Inferior parietal cortex (tissue), 1 donor: ENCODE measurements around the gene PROK1.

Experiments used
- DNase-seq: peaks from one replicate; pipeline ENCODE4 v3.0.0-alpha.2; 2016; ENCODE audit errors: extremely low spot score

The PROK1 gene

GRCh38 chr1:110465038-110465813 is 14.3 kb downstream of the PROK1 start:
- no peak for DNase-seq

GRCh38 chr1:110465814-110466380 is 14.9 kb downstream of the PROK1 start:
- DNase-seq, result no peak

DNA sequence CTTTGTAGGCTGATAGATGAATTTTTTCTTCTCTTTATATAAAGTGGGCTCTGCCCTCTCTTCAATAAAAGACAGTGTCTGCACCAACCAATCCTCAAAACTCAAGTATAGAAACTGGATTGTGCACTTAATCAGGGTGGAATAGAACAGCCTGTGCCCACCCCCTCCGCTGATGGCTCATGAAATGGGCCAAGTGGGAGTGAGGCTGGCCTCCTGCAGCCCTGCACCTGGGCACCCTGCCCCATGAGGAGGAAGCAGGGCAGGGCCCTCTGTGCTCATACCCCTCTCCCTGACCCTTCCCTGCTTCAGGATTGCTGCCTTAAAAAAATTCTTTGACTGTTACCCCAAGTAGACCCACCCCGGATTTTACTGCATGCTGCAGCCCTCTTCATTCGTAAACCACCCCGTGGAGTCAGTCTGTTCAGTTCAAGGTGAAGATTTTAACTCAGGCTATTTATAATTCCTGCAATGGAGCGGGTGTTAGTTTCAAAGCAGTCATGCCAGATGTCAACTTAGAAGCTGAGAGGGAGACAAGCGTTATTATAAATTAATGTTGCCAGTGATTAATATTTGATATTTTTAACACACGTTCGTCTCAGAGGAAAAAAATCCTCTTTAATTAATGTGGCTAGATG is 15.8 kb downstream of the PROK1 start:
- no peak for DNase-seq

- DNase-seq, result no peak
Observed at GRCh38 chr1:110471131-110471530, 20.2 kb downstream of the PROK1 start.

DNA sequence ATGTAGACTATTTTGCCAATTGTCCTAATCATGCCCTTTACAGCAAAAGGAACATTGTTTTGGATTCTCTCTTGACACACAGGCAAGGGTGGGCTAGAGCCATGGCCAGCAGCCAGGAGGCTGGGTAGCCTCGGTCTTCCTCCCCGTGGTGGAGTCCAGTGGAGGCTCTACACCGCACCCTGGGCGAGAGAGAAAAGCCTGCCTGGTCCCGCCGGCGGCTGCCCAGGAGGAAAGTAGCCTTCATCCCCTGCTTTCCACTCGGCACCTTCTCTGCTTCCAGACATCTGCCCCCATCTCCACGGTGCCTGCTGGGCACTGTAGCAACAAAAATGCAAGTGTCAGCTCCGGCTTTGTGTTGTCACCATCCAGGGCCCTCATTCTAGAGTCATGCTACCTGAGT is 21.6 kb downstream of the PROK1 start:
- DNase-seq, result no peak

GRCh38 chr1:110474444-110474843 is 23.5 kb downstream of the PROK1 start:
- DNase-seq, result no peak

GRCh38 chr1:110475362-110476027 is 24.5 kb downstream of the PROK1 start:
- DNase-seq, result no peak

DNA sequence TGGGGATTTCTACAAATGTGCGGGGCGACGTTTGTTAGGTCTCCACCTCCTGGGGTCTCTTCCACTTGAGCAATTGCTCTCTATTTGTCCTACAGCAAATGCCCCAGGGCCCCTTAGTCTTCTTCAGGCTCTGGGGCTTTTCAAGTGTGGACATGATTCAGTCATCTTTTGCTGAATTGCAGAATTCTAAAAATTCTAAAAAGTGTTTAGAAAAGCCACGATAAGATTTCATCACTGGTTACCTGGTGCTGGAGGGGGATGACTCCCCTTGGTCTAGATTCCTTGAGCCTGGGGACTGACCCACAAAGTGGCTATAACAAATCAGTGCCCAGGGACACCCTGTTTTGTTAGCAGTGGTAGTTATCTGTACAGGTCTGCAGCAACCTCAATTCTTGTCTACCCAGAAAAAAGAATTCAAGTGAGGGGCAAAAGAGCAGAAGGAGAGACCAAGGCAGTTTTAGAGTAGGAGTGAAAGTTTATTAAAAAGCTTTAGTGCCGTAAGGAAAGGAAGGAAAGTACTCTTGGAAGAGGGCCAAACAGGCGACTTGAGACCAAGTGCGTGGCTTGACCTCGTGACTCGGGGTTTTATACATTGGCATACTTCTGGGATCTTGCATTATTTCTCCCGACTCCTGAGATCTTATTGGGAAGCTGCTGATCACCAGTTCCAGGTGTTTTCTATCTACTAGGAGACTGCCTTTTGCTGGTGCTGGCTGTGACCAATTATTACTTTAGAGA is 25.2 kb downstream of the PROK1 start:
- DNase-seq, result no peak

DNA sequence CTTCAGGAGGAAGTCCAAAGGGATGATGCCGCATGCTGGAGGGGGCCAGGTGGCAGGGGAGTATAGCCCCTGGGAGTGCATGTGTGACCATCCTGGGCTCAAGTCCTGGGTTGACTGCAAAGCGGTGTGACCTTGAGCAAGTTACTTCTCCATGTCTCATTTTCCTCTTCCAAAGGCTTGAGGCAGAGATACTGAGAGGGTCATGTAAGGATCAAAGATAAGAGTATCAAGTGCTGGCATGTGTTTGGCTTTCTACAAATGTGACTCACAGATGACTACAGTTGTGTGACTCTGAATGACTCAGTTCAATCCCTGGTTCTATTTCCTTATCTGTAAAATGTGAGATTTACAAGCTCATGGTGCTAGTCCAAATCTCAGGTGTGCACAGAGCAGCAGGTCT is 26.1 kb downstream of the PROK1 start:
- no peak for DNase-seq

DNA sequence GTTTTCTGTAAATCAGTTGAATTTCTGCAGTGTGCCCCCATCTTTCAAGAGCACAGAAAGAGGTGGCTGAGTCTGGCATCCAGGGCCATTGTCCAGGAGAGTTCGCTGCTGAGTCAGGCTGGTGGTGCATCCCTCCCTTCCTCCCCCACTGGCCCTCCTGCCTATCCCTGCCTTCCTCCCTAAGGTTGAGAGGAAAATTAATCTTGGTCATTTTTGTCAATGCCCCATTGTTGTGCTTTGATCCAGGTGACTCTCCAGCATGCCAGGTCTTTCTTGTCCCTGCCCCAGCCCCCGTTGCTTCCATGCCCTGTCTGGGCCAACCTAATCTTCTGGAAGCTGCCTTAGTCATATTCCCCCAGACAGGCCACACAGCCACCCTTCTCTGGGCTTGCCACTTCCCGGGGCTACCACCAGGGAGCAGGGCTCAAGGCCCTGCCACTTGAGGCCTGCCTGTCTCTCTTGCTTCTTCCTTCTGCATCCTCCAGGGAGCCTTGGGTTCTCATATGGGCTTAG is 26.6 kb downstream of the PROK1 start:
- no peak for DNase-seq

DNA sequence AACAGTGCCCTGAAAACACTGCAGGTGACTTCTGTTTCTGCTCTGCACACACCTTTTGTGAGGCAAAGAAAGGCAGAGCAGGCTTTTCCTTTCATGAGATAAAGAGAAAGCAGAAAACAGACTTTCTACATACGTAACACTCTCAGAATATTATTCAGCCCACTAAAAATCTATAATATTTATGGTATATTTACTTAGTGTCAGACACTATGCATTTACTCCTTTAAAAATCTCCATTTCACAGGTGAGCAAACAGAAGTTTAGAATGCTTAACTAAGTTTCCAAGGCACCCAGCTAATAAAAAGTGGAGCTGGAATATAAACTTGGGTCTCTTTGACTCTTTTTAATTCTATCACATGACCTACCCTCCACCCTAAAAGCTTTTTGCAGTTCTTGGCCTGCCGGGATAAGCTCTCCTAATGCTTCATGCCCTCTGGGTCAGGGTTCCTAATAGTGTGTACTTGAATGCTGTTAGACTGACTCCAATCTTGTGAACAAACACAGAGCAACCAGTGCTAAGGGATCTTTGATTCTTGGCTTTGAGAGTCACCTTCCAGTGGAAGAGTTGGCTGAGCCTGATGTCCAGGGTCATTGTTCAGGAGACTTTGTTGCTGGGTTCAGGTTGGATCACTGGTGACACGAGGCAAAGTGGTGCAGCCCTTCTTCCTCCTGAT is 27.2 kb downstream of the PROK1 start:
- no peak for DNase-seq

DNA sequence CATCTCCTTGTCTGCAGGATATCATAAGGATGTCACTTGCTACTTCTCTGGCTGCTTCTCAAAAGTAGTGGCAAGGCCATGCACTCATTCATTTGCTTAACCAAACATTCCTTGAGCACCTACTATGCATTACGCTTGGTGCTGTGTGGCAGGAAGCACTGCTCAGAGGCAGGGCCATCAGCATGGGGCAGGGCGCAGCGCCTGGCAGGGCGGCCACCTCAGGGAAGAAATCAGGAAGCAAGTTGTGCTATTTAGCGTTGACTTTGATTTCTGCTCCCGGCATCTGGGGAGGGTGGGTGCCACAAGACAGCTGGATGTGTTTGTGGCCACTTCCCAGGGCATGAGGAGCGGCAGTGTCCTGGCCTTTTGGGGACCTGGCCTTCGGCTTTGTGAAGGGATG is 27.9 kb downstream of the PROK1 start:
- no peak for DNase-seq

- DNase-seq, result no peak
Observed at GRCh38 chr1:110480356-110481096, 29.6 kb downstream of the PROK1 start.

GRCh38 chr1:110481968-110482623 is 31.1 kb downstream of the PROK1 start:
- no peak for DNase-seq

DNA sequence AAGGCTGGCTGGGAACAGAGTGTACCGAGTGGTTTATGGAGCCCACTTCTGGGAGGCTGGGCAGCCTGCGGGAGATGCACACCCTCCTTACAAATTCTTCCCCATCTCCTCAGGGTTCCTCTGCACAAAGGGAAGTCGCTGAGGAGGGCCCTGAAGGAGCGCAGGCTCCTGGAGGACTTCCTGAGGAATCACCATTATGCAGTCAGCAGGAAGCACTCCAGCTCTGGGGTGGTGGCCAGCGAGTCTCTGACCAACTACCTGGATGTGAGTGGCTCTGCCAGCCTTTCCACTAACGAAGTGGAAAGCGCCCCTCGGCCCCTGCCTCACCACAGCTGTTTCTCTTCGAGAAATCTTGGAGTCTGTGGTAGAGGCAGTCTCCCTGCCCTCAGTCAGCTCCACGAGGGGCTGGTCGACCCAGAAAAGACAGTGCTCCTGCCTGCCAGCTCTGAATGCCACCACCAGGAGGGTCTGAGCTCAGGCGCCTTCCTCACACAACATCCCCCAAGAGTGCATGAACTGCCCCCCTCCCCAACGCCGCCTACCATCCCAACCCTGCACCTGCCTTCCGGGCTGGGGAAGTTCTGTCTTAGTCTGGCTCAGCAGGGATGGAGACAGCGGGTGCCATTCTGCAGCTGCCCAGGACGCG is 31.8 kb downstream of the PROK1 start:
- no peak for DNase-seq

DNA sequence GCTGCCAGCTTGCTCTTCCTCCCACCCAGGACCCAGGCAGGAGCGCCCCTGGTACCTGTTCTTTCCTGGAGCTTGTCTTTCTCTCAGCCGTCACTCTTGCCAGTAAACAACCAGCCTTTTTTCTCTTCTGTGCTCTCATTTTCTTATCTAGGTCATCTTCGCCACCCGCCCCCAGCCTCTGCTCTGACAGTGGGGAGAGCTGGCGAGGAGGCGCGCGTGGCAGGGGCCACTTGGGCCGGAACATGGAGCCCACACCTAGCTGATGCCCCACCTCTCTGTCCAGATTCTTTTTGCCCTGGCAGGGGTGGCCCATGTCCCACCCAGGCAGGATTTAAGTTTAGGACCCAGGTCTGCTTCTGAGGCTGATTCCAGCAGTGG is 32.3 kb downstream of the PROK1 start:
- no peak for DNase-seq

DNA sequence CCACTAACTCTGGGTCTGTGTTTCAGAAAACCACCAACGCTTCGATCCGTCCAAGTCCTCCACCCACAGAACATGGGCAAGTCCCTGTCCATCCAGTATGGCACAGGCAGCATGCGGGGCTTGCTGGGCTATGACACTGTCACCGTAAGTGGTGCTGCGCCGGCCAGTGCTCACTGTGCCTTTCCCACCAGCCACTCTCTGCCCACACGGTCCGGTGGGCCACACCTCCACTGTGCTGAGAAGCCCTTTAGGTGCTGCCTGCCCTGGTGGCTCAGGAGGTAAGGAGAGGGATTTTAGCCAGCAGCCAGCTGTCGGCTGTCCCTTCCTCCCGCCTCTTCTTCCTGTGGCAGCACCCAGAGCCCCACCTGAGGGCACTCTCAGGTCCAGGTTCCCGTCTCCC is 33.9 kb downstream of the PROK1 start:
- no peak for DNase-seq

DNA sequence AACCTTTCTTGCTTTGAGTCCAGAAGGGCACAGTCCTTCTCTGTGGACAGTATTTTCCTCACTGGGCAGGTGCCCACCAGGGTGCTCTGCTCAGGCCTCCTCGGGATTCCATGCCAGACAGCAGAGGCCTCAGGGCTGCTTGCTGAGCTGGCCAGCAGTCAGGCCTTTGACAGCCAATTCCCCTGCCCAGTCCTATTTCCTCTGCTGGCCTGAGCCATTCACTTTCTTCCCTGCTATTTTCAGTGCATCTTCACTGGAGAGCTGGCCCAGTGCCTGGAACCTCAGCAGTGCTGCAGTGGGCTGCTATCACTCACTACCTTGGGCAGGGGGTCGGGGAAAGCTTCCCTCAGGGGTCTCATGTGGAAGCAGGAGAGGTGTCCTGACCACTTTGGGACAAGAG is 34.8 kb downstream of the PROK1 start:
- no peak for DNase-seq

DNA sequence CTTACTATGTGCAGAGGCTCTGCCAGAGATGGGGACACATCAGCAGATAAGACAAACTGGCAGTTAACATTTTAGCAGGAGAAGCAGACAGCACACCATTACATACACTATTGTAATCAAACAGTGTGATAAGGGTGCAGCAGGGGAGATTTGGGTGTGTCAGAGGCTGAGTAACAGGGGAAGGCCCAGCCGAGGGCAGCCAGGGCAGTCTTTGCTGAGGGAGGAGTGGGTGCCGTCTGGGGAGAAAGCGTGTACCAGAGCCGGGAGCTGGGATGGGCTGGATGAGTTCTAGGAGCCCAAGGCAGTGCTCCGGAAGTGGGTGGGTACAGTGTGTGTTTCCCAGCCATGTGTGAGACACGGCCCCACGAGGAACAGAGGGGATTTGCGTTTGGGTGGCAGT is 36.8 kb downstream of the PROK1 start:
- DNase-seq, result no peak

- no peak for DNase-seq
Observed at GRCh38 chr1:110488161-110488560, 37.2 kb downstream of the PROK1 start.
